ENCODE measurements around the gene MORN4. TPM values are rescaled to one million over a fixed set of nuclear protein-coding genes. Genes with fewer than 3 reads are reported as not detected.

MORN4 gene
- total and polyA plus RNA-seq, 2 of the 13 experiments (the other 11 are each of a cell fraction or from before 2014, with no cell fraction given), result 3.4 to 9.1 TPM

GRCh38 chr10:97584060-97584797, 49.1 kb downstream of the MORN4 start, which contains the start of gene HOGA1 (continued):
- TF ChIP-seq HES4 (CRISPR knock-in tag; IDR thresholded peaks at IDR 0.05; ENCODE audit: borderline replicate concordance) (no peak), ELF1 (CRISPR knock-in tag; IDR thresholded peaks at IDR 0.05) (peak; percentile 71), ZSCAN31 (CRISPR knock-in tag; IDR thresholded peaks at IDR 0.05; ENCODE audit: low read depth) (0 out of 2 replicates have a peak, but pooled peaks have one; percentile 67), DDIT3 (CRISPR knock-in tag; IDR thresholded peaks at IDR 0.05) (no peak), ZBTB4 (CRISPR knock-in tag; IDR thresholded peaks at IDR 0.05; ENCODE audit: borderline replicate concordance) (no peak), ZNF552 (CRISPR knock-in tag; IDR thresholded peaks at IDR 0.05; ENCODE audit: borderline replicate concordance) (no peak), MLX (CRISPR knock-in tag; IDR thresholded peaks at IDR 0.05) (peak; percentile 66; the same call in 1 of the 2 replicates), ZFP1 (CRISPR knock-in tag; IDR thresholded peaks at IDR 0.05) (no peak), PITX1 (CRISPR knock-in tag; IDR thresholded peaks at IDR 0.05) (no peak), NR2F1 (CRISPR knock-in tag; IDR thresholded peaks at IDR 0.05) (no peak), KLF11 (CRISPR knock-in tag; IDR thresholded peaks at IDR 0.05) (no peak), ZSCAN22 (CRISPR knock-in tag; IDR thresholded peaks at IDR 0.05) (no peak), ZNF280B (CRISPR knock-in tag; IDR thresholded peaks at IDR 0.05; ENCODE audit: borderline replicate concordance) (no peak), SALL2 (CRISPR knock-in tag; IDR thresholded peaks at IDR 0.05) (0 out of 2 replicates have a peak, but pooled peaks have one; percentile 5), ZBTB38 (CRISPR knock-in tag; IDR thresholded peaks at IDR 0.05) (no peak), ZFP36 (IDR thresholded peaks at IDR 0.05; ENCODE audit: borderline replicate concordance, low read depth, low read length, partially characterized antibody) (no peak), ATF3 (CRISPR knock-in tag; IDR thresholded peaks at IDR 0.05) (no peak), FOXJ3 (CRISPR knock-in tag; IDR thresholded peaks at IDR 0.05; ENCODE audit: borderline replicate concordance) (no peak), ZNF576 (CRISPR knock-in tag; IDR thresholded peaks at IDR 0.05) (no peak), NCOA5 (CRISPR knock-in tag; IDR thresholded peaks at IDR 0.05) (no peak), ZNF607 (CRISPR knock-in tag; IDR thresholded peaks at IDR 0.05; ENCODE audit: borderline replicate concordance) (no peak), YEATS2 (CRISPR knock-in tag; IDR thresholded peaks at IDR 0.05; ENCODE audit: borderline replicate concordance) (peak; percentile 50; the same call in 1 of the 2 replicates), ZNF749 (CRISPR knock-in tag; IDR thresholded peaks at IDR 0.05; ENCODE audit: borderline replicate concordance) (no peak), GZF1 (CRISPR knock-in tag; IDR thresholded peaks at IDR 0.05) (no peak)

Measured in HepG2 (cell line).